ENCODE data around the gene MRPL54. TPM values are rescaled to one million over a fixed set of nuclear protein-coding genes. Genes with fewer than 3 reads are reported as not detected.

Gene MRPL54
- total RNA-seq, 2 experiments from 2014 or later, result 66.6 to 88.7 TPM

DNA sequence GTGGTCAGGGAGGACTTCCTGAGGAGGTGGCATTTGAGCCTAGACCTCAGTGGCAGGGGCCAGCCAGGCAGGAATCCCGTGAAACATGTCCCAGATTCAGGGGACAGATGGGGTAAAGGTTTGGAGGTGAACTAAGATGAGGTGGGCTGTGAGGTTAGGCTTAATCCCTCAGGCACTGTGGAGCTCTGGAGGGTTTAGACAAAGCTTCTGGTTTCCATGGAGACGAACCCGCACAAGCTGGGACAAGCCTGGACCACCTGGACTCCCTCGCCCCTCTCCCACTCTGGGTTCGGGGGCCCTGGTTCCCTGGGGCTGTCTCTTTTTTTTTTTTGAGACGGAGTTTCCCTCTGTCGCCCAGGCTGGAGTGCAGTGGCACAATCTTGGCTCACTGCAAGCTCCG is 38.6 kb upstream of the MRPL54 start:
- Histone ChIP-seq H4K20me1 (ENCODE audit: insufficient read depth, low read length) (no peaks in the 10 kb centered on the region), H3K9me3 (ENCODE audit: low read length) (no peaks in the 10 kb centered on the region), H3K4me3 (ENCODE audit: low read depth, low read length, poor library complexity, severe bottlenecking) (no peak overlapping the region), H3K4me1 (ENCODE audit: insufficient read depth, low read length, poor library complexity, severe bottlenecking) (no peaks in the 10 kb centered on the region), H3K4me2 (ENCODE audit: low read length) (no peak overlapping the region), H3K79me2 (ENCODE audit: insufficient read depth, low read depth, low read length) (no peaks in the 10 kb centered on the region), H3K36me3 (ENCODE audit: insufficient read depth, low read length) (no peaks in the 10 kb centered on the region), H3K27ac (ENCODE audit: low read depth, low read length, poor library complexity, severe bottlenecking) (no peak overlapping the region), H2AFZ (ENCODE audit: low read length) (no peak overlapping the region), H3K9me2 (ENCODE audit: insufficient read depth, low read length) (no peaks in the 10 kb centered on the region)
- BruUV-seq (replicated peaks), result no TSS peak
- CTCF ChIA-PET (ENCODE audit: unreplicated experiment), result no interaction called here
- intact Hi-C loops (cut with micrococcal nuclease; ENCODE audit: unreplicated experiment), result no loop called here
- no peak for DNase-seq (ENCODE audit: low spot score)
- TF ChIP-seq, protein P1, sequence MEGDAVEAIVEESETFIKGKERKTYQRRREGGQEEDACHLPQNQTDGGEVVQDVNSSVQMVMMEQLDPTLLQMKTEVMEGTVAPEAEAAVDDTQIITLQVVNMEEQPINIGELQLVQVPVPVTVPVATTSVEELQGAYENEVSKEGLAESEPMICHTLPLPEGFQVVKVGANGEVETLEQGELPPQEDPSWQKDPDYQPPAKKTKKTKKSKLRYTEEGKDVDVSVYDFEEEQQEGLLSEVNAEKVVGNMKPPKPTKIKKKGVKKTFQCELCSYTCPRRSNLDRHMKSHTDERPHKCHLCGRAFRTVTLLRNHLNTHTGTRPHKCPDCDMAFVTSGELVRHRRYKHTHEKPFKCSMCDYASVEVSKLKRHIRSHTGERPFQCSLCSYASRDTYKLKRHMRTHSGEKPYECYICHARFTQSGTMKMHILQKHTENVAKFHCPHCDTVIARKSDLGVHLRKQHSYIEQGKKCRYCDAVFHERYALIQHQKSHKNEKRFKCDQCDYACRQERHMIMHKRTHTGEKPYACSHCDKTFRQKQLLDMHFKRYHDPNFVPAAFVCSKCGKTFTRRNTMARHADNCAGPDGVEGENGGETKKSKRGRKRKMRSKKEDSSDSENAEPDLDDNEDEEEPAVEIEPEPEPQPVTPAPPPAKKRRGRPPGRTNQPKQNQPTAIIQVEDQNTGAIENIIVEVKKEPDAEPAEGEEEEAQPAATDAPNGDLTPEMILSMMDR (conservative IDR thresholded peaks at IDR 0.05; ENCODE audit: low read length), result no peak
- TF ChIP-seq EZH2phosphoT487 (IDR thresholded peaks at IDR 0.05; ENCODE audit: borderline replicate concordance, low read depth, low read length), result no peak
- POLR2A ChIA-PET, result no interaction called here

DNA sequence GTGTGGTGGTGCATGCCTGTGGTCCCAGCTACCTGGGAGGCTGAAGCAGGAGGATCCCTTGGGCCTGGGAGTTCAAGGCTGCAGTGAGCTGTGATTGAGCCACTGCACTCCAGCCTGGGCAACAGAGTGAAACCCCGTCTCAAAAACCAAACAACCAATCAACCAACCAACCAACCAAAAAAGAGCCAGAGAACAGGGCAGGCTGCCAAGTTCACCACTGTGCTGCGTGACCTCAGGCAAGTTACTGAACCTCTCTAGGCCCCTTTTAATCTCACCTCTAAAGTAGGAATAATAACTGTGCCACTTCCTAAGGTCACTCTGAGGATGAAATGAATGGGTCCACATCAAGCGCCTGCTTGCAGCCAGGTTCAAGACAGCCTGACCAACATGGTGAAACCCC is 37.4 kb upstream of the MRPL54 start:
- CTCF ChIA-PET (ENCODE audit: unreplicated experiment), result no interaction called here
- H3K27ac ChIP-seq (ENCODE audit: low read depth, low read length, poor library complexity, severe bottlenecking), result no peak overlapping the region
- H3K9me3 ChIP-seq (ENCODE audit: low read length), result no peaks in the 10 kb centered on the region
- TF ChIP-seq EZH2phosphoT487 (IDR thresholded peaks at IDR 0.05; ENCODE audit: borderline replicate concordance, low read depth, low read length), result no peak
- TF ChIP-seq, protein P1 (conservative IDR thresholded peaks at IDR 0.05; ENCODE audit: low read length), result no peak
- H3K4me2 ChIP-seq (ENCODE audit: low read length), result no peak overlapping the region
- H3K9me2 ChIP-seq (ENCODE audit: insufficient read depth, low read length), result no peaks in the 10 kb centered on the region
- intact Hi-C loops (cut with micrococcal nuclease; ENCODE audit: unreplicated experiment), result no loop called here
- no TSS peak for BruUV-seq (replicated peaks)
- no peaks in the 10 kb centered on the region for H4K20me1 ChIP-seq (ENCODE audit: insufficient read depth, low read length)
- no peak overlapping the region for H2AFZ ChIP-seq (ENCODE audit: low read length)
- H3K4me3 ChIP-seq (ENCODE audit: low read depth, low read length, poor library complexity, severe bottlenecking), result no peak overlapping the region
- H3K79me2 ChIP-seq (ENCODE audit: insufficient read depth, low read depth, low read length), result no peaks in the 10 kb centered on the region
- H3K4me1 ChIP-seq (ENCODE audit: insufficient read depth, low read length, poor library complexity, severe bottlenecking), result no peaks in the 10 kb centered on the region
- POLR2A ChIA-PET, result interaction anchor here (0.6 to 0.7 kb wide), 2 partner anchors 25 to 26 kb away, joined by 3 read pairs; no protein-coding TSS in a partner anchor
- no peaks in the 10 kb centered on the region for H3K36me3 ChIP-seq (ENCODE audit: insufficient read depth, low read length)
- no peak for DNase-seq (ENCODE audit: low spot score)

DNA sequence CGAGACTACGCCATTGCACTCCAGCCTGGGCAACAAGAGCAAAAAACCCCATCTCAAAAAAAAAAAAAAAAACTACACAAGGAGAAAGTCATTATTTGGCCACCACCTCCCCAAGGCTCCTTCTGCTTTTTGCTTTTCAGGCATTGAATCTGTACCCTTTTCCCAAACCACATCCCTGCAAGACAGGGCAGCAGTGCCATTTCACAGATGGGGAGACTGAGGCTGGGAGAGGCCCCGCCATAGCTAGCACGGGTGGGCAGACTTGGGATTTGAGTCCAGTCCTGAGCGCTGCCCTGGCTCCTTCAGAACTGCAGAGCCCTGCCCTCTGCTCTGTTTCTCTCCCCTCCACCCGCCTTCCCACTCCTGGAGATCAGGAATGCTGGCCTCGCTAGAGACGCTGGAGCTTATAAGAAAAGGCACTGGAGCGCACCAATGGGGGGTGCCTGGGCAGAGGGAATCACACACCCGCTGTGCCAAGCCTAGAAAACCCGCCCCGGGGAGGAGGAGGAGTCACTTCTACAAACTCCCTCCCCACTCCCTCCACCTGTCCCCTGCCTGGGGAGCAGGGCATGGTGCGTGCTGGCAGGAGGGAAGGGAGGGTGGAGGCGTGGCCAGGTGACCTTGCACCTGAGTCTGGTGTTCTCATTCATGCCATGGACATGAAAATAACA is 36.7 kb upstream of the MRPL54 start:
- CTCF ChIA-PET (ENCODE audit: unreplicated experiment), result no interaction called here
- no peaks in the 10 kb centered on the region for H3K9me2 ChIP-seq (ENCODE audit: insufficient read depth, low read length)
- no peak overlapping the region for H3K27ac ChIP-seq (ENCODE audit: low read depth, low read length, poor library complexity, severe bottlenecking)
- no peaks in the 10 kb centered on the region for H3K79me2 ChIP-seq (ENCODE audit: insufficient read depth, low read depth, low read length)
- no TSS peak for BruUV-seq (replicated peaks)
- no peaks in the 10 kb centered on the region for H4K20me1 ChIP-seq (ENCODE audit: insufficient read depth, low read length)
- no peaks in the 10 kb centered on the region for H3K9me3 ChIP-seq (ENCODE audit: low read length)
- TF ChIP-seq, protein P1 (conservative IDR thresholded peaks at IDR 0.05; ENCODE audit: low read length), result no peak
- no peak for TF ChIP-seq EZH2phosphoT487 (IDR thresholded peaks at IDR 0.05; ENCODE audit: borderline replicate concordance, low read depth, low read length)
- H3K4me1 ChIP-seq (ENCODE audit: insufficient read depth, low read length, poor library complexity, severe bottlenecking), result no peaks in the 10 kb centered on the region
- no peak overlapping the region for H3K4me3 ChIP-seq (ENCODE audit: low read depth, low read length, poor library complexity, severe bottlenecking)
- no peaks in the 10 kb centered on the region for H3K36me3 ChIP-seq (ENCODE audit: insufficient read depth, low read length)
- POLR2A ChIA-PET, result interaction anchor here (0.6 to 0.7 kb wide), 2 partner anchors 24 to 26 kb away, joined by 3 read pairs; no protein-coding TSS in a partner anchor
- H3K4me2 ChIP-seq (ENCODE audit: low read length), result no peak overlapping the region
- intact Hi-C loops (cut with micrococcal nuclease; ENCODE audit: unreplicated experiment), result no loop called here
- DNase-seq (ENCODE audit: low spot score), result no peak
- no peak overlapping the region for H2AFZ ChIP-seq (ENCODE audit: low read length)
